HL-60/S4 (cell line): ENCODE results near the gene AGAP1.

ENCODE experiments used
- in situ Hi-C: fragments of 300-500 bp; cut with MboI; formaldehyde crosslinking; loops from 2 replicates; pipeline ENCODE4 v1.14.3; 2022; ENCODE audit warnings: low sequenced_read_pairs

Gene AGAP1

DNA sequence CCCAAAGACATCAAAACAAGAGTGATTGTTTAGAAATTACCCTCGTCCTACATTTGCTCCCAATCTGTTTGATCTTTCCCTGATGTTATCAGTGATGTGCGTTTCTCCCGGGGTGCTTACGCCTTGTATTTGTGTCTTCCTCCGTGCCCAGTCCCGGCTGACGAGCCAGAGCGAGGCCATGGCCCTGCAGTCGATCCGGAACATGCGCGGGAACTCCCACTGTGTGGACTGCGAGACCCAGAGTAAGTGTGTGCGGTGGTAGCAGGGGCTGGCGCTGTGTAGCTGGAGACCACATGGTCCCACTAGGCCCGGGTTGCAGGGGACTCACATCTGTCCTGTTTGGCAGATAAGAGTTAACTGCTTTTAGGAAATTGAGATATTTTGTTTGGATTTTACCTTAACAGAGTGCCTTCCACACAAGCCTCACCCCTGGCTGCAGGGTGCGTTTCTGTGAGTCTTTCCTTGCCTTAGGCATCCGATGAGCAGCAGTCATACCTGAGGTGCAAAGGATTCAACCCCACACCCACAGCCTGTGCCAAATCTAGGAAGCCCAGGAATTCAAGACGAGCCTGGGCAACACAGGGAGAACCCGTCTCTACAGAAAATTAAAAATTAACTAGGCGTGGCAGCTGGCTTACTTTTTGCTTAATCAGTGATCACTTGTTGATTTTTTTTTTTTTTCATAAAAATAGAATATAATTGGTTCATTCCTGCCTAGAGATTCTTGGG is 546.9 kb downstream of the AGAP1 start:
- in situ Hi-C loops, result no loop called here

DNA sequence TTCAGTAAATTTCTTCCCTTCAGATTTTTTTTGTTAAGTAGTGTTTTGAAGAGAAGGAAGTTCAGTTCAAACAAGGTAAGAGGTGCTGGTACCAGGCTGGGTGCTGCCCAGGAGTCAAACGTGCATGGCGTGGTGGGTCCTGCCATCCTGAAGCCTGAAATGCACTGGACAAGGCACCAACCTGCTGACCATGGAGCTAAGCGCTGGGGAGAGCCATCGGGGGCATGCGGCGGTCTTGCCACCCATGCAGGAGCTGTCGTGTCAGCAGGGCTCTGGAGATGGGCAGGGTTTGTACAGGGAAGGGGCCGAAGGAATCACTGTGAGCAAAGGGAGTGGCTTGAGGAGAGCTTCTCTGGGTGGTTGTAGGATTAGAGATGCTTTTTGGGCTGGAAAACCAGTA is 547.8 kb downstream of the AGAP1 start:
- in situ Hi-C loops, result no loop called here

DNA sequence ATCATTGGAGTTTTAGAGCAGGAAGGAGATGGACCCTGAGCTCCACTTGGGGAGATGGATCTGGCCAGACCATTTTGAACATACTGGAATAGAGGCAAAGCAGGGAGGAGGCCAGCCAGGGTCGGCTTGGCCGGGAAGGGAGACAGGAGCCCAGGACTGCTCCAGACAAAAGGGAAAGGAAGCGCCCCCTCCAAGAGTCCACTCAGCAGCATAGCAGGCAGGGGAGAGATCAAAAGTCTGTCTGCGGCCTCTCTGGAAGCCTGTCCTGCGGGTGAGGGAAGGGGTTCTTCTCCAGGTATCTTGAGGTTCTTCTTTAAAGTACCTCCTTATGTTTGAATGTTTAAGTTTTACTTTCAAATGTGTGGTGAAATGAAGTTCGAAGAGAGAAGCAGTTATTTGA is 548.2 kb downstream of the AGAP1 start:
- in situ Hi-C loops, result no loop called here

DNA sequence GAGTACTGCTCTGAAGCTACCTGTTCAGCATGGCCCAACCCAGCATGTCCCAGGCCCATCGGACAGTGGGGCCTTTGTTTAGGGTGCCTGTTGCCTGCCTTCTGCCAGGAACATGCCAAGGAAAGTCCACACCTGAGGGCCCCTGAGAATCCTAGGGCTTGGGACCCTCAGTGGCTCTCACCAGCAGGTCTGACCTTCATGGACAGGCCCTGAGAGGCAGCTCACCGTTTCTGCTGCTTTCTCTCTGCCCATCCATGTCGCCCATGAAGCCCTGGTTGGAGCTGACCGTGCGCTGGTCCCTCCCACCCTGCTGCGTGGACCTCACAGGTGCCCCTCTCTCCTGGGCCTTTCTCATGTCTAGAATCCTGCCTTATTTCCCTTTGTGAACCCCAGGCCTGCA is 550.3 kb downstream of the AGAP1 start:
- in situ Hi-C loops, result no loop called here

DNA sequence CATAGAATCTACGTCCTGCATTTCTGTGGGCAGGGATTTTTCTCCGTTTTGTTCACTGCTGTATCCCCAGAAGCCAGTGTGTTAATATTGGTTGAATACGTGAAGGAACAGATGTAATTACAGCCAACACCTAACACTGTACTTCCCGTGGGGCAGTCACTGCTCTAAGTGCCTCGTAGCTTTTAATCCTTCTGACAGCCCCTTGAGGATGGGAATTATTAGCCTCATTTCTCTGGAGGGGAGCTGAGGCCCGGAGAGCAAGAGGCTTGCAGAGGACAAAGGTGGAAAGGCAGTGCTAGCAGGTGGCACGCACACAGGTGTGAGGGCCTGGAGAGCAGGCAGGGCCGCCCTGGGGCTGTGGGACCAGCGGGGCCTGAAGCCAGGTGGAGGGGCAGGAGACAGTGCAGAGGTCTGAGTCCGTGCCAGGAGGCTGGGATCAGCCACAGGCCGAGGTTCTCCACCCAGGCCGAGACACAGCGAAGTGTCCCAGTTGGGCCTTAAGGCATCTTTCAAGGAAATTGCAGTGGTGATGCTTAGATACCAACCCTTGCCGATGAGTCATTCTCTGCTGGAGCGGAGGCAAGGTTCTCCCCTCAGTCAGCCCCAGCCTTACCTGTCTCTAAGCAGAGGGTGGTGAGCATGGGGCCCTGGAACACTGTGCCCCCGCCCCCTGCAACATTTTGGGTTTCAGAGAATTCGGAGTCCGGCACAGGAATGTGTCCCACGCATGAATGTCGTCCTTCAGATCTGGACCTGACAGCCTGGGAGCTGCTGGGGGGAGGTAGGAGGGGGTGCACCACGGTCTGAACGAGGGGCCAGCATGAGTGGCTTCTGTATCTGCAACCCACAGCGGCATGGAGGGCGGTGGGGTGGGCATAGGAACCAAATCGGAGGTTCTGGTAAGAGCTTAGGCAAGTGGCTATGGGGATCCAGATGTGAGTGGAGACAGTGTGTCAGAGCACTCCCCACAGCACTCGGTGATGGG is 551.7 kb downstream of the AGAP1 start:
- in situ Hi-C loops, result no loop called here

DNA sequence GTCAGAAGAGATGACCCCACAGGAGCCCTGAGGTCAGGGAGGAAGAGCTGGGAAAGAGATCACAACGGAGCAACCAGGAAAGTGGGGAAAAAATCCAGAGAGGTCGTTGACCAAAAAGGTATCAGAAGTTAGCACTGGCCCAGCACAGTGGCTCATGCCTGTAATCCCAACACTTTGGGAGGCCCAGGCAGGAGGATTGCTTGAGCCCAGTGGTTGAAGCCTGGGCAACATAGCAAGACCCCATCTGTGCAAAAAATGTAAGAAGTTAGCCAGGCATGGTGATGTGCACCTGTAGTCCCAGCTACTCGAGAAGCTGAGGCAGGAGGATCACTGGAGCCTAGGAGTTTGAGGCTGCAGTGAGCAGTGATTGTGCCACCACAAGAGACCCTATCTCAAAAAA is 552.9 kb downstream of the AGAP1 start:
- in situ Hi-C loops, result no loop called here

DNA sequence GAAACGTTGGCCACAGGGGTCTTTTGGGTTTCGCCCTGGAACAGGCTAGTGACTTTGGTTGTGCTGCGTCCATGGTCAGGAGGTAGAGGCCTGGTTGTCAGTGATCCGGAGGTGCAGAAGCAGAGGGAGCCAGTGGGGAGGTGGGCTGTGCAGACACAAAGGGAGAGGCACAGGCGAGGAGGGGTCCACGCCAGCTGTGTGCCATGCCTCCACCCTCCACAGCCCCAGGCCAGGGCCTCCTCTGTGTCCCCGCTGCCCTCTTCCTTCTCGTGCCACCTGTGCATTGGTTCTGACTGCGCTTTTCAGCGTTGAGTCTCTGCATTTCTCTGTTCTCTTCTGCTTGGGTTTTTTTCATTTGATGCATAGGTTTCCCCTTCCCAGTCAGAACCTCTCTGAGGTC is 553.3 kb downstream of the AGAP1 start:
- in situ Hi-C loops, result no loop called here

DNA sequence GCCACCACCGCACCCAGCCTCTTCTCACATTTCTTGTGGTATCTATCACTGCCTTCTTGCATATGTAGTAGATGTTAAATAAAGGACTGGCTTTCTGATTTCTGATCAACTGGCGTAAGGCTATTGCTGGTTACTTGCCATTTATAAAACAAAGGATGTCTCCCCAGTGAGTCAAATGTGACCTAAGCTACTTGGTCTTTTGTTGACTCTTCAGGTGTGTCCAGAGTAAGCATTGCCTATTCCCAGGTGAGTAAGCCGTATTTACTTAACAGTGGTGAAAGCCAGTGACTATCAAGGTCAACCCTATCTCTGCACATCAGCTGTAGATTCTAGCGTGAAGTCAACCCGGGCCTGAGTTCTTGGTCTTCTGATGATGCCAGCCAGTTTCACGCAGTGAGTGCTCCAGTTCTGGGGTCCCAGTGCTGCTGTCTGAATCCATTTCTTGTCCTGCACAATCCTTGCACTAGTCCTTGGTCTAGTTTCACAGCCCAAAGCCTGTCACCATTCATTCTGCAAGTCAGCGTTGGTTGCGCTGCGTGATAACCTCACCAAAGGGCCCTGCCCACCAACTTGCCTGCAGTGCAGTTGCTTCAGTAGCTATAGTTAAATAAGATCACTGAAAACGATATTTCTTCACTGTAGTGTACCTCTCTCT is 554.2 kb downstream of the AGAP1 start:
- in situ Hi-C loops, result no loop called here

DNA sequence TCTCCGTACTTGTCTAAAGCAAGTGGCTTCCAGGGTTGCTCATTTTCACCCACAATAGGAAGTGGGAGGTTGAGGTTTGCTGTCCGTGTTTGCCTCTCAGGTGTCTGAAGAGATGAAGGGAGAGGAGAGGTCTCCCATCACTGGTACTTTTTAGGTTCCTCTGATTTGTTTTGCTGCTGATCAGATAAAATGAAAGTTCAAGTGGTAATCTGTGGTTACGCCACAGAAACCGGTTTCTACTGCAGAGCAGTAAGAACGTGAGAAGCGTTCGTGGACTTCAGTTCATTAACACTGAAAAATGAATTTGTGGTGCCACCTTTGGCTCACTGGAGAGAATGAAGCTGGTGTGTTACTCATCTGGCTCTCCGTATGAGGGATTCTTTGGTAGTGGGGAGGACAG is 556.1 kb downstream of the AGAP1 start:
- in situ Hi-C loops, result no loop called here

DNA sequence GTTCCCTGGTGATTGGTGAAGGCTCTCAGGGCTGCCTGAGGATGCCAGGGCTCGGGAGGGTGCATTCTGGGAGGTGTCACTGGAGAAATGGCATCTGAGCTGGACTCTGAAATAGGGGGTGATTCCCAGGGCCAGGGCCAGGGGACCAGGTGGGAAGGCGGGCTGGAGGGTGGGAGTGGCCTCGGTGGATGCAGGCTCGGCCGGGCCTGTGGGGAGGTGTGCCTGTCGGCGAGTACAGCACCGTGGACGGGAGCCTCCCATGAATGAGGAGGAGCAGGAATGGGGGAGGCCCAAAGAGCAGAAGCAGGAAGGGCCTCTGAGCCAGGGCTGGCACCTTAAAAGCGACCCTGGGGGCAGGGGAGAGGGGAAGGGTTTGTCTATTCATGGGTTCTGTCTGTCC is 557.5 kb downstream of the AGAP1 start:
- in situ Hi-C loops, result no loop called here

DNA sequence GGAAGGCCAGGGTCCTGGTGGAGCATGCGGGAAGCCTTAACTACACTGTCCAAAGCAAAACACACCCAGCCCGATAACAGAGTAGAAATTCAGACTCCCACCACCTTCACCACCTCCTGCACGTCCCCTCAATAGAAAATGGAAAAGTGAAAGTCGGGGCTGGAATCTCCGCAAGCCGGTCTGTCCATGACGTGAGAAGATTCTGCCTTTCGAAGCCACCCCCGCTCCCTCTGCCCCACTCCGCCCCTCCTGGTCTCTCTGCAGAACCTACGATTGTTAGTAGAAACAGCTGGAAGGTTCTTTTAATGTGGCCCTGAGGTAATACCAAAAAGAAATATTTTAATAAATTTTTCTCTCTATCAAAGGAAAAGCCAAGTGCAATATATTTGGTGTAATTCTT is 558.0 kb downstream of the AGAP1 start:
- in situ Hi-C loops, result no loop called here

DNA sequence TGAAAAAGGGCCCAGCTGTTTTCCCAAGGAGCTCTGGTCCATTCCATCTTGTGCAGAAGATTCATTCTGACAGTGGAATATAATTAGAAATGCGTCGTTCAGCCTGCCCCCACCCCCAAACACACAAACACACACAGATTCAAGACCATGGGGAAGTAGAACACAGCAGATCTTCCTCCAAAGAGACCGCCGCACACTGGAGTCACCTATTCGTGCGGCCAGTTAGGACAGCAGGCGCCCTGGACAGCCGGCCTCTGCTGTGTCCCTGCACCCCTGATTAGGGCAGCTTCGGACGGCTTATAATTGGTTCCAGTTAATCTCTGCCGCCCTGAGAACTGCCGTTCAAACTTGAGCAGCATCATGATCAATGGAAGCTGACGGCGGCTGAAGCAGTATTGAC is 558.4 kb downstream of the AGAP1 start:
- in situ Hi-C loops, result no loop called here

DNA sequence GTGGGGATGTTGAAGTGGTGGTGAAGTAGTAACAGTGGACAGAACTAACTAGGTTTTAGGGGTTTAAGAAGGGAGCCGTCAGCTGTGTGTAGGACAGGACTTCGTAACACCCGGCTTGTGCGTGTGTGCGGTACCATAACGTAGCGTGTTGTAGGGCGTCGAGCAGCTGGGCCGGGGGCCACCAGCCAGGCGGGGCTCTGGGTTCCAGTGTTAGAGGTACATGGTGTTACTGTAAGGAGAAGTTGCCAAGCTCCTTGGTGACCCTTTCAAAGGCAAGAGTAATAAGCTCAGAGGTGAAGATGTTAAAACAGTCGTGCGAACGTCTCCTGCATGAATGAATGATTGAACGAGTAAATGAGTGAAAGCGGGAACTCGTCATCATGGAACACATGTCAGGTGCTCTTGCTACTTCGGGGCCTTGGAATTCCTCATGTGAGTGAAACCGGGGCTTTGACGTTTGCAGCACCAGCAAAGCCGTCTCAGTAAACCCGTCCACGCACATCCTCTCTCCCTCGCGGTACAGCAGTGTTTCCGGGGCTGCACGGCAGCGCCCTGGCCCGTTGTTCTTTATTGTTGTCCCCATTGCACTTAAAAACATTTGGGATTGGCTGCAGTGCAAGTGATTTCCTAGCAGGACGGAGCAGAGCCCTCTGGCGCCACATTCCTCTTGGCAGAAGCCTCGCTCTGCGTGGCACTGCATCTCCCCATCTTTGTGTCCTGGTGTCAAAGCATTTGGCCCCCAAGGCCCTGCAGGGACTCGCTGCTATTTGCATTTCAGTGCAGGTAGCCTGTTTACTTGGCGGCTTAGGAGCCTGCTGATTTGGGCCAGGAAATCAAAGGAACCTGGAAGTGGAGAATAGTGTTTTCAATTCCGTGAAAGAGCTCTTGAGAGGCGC is 559.3 kb downstream of the AGAP1 start:
- in situ Hi-C loops, result no loop called here

DNA sequence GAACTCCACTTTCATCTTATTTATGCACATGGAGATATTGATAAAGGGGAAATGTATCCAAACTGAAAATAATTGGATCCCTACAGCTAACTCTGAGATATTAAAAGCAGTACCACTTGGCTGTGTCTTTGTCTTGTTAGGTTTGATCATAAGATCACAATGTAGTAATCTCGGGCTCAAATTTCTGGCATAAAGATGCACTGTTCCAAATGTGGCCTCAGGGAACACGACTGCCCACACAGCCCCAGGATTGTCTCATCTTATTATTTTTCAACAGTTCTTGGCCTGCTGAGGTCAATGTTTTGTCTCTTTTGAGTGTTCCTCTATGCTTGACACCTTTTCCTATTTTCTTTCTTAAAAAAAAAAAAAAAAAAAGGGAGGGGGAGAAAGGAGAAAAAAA is 560.3 kb downstream of the AGAP1 start:
- in situ Hi-C loops, result no loop called here

DNA sequence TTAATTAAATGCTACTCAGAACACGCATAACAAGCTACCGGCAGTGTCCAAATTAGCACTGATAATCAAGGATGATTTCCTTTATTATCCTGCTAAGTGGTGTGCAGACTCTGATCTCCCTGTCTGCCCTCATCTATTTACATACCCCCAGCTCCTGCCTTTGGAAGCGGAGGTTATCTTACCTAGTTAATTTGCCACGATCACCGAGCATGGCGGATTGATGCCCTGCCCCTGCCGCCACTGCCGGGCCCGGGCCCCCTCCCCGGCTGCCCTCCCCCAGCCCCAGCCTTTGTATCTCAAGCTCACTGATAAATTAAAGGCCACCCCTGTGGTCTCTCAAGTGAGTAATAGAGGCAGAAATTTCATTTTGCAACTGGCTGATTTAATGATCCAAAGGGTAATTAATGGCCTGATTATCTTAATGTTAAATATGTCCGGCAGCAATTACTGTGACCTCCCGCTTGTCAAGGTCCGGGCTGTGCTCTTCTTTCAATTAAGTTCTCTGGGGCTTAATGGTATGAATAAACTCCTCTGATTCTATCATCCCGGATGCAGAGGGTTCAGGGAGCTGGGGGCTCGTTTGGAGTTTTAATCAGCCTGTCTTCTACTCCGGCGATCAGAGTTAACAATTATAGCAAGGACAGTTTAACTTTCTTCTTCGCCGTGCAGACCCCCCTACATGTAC is 560.9 kb downstream of the AGAP1 start:
- in situ Hi-C loops, result no loop called here

DNA sequence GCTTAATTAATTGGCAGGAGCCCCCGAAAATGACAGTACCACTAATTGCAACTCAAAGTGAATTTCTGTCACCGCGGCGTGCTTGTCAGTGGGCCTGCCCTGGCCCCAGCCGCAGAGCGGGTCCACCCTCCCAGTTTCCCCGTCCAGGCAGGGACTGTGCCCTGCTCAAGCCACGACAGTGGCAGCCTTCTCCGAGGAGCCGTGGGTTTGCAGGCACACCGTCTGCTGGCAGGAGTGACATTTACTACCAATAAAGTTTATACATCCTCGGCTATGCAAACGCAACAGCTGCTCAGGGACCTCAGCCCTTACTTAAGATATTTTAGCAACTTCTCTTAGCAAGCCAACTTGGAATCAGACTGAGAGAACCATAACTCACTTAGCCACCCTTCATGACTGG is 561.6 kb downstream of the AGAP1 start:
- in situ Hi-C loops, result no loop called here

DNA sequence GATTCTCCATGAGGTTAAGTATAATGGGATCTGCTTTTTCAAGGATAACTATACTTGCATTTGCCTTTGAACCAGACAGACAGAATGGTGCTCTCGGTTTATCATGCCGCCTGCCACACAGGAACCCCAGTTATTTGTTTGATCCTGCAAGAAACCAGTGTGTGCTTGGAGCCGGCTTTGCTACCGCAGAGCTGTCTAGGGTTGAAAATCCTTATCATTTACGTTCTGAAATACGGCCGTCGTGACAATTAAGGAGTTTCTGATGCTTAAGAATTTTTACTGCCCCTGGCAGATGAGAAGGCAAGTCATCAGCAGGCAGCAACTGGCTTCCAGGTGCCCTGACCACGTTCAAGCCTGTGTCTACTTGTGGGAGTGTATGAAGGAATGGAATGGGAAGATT is 562.3 kb downstream of the AGAP1 start:
- in situ Hi-C loops, result no loop called here

DNA sequence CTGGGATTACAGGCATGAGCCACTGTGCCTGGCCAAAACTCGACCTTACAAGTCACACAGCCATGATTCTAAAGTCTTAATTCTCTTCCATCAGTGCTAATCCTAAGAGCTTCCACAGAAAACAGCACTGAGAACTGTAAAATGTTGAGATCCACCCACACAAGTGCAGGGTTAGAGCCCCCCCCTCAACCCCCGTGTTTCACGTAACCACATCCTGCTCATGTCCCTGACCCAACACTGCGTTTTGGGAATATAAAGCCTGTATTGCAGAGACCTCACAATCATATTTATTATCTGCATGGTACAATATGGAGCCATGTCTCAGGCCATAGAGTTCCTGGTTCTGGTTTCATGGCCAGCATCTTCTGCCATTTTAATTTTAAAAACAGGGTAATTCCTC is 563.5 kb downstream of the AGAP1 start:
- in situ Hi-C loops, result no loop called here

DNA sequence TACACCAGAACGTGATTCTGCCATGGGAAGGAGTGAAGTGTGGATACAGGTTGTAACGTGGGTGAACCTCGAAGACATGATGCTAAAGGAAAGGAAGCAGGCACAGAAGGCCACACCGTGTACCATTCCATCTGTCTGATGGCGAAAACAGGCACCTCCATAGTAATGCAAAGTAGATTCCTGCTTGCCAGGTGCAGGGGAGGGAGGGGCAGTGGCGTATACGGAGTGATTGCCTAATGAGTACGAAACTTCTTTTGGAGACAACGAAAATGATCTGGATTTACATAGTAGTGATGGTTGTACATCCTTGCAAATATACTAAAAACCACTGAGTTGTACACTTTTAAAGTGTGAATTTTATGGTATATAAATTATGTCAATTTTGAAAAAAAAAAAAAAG is 567.7 kb downstream of the AGAP1 start:
- in situ Hi-C loops, result no loop called here

DNA sequence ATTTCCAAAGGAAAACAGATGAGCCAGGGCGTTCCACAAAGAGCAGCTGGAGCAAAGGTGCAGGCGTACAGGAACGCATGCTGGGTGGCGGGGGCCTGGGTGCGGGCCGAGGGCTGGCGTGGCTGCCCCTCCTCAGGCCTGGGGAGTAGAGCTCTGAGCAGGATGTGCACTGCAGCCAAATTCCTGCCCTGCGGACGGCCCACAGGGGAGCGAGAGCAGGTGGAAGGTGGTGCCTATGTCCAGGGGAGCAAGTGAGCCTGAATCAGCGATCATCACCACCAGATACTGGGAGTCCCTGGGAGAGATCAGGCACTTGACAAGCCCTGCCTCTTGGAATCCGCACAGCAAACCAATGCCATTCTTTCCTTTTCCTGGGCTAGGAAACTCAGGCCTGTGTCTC is 568.1 kb downstream of the AGAP1 start:
- in situ Hi-C loops, result no loop called here
